SK-N-SH (cell line): ENCODE measurements around the gene BCAS3. TPM values are rescaled to one million over a fixed set of nuclear protein-coding genes. Genes with fewer than 3 reads are reported as not detected.
A peak's percentile ranks its signal among the peaks of the same experiment; 100 is the strongest.

Experiments
- CTCF ChIA-PET: fragments of 300-600, 350-600 bp; formaldehyde crosslinking; extraction: SDS; loops from one replicate; lab custom pipeline; 2021; lab: Yijun Ruan, JAX
- POLR2A ChIA-PET: fragments of 350-600 bp; sonication (Branson Sonifier 250); formaldehyde crosslinking; extraction: SDS; loops from one replicate; lab custom pipeline; 2020; ENCODE audit warnings: antibody characterized with exemption, inconsistent platforms; lab: Yijun Ruan, JAX
- DNase-seq: peaks from one replicate; pipeline ENCODE4 v3.0.0; 2012
- H2AFZ ChIP-seq: fragments of 200-600 bp; sonication (generic); 2 replicates; pipeline ENCODE4 v1.8.1; 2016; ENCODE audit warnings: antibody characterized with exemption, mild to moderate bottlenecking, low read depth
- H3F3A ChIP-seq: fragments of 200-600 bp; sonication (generic); replicated peaks from 2 replicates; pipeline ENCODE3; 2016; ENCODE audit warnings: antibody characterized with exemption, mild to moderate bottlenecking; ENCODE audit not compliant: insufficient read depth
- H3K27ac ChIP-seq, 2 experiments: fragments of 200-500 bp in 1 of 2; fragments of 200-600 bp in 1 of 2; sonication (Bioruptor generic) in 1 of 2; sonication (generic), shearing (Covaris generic) in 1 of 2; 2 replicates each; pipeline versions ENCODE4 v1.5.1 to v1.6.1; 2014 to 2016; ENCODE audit warnings: low read depth in 2 of 2, inconsistent platforms in 1 of 2, low read length in 1 of 2, mild to moderate bottlenecking in 1 of 2, mixed read lengths in 1 of 2
- H3K27me3 ChIP-seq: fragments of 200-600 bp; sonication (generic), shearing (Covaris generic); 2 replicates; pipeline ENCODE4 v1.6.1; 2016; ENCODE audit warnings: mixed run types; ENCODE audit not compliant: insufficient read depth
- H3K36me3 ChIP-seq, 2 experiments: fragments of 200-500 bp in 1 of 2; fragments of 200-600 bp in 1 of 2; sonication (Bioruptor generic) in 1 of 2; sonication (generic) in 1 of 2; replicated peaks in 1 of 2; 2 replicates each; pipeline versions ENCODE3 to v1.5.1; 2014 to 2016; ENCODE audit warnings: low read length in 1 of 2, mild to moderate bottlenecking in 1 of 2; ENCODE audit not compliant: insufficient read depth in 2 of 2, control insufficient read depth in 1 of 2
- H3K4me1 ChIP-seq, 2 experiments: fragments of 200-500 bp in 1 of 2; fragments of 200-600 bp in 1 of 2; sonication (Bioruptor generic) in 1 of 2; sonication (generic), shearing (Covaris generic) in 1 of 2; 2 replicates each; pipeline versions ENCODE4 v1.5.1 to v1.6.1; 2014 to 2016; ENCODE audit warnings: low read depth in 1 of 2, low read length in 1 of 2, mixed run types in 1 of 2; ENCODE audit not compliant: insufficient read depth in 2 of 2, control insufficient read depth in 1 of 2
- H3K4me2 ChIP-seq: fragments of 200-600 bp; sonication (generic), shearing (Covaris generic); 2 replicates; pipeline ENCODE4 v1.6.1; 2017; ENCODE audit warnings: mixed run types
- H3K4me3 ChIP-seq, 2 experiments: fragments of 200-500 bp in 1 of 2; fragments of 200-600 bp in 1 of 2; sonication (Bioruptor generic) in 1 of 2; sonication (generic), shearing (Covaris generic) in 1 of 2; 2 replicates each; pipeline versions ENCODE4 v1.5.1 to v1.8.1; 2014 to 2016; ENCODE audit warnings: low read depth in 2 of 2, inconsistent platforms in 1 of 2, low read length in 1 of 2, mild to moderate bottlenecking in 1 of 2, mixed read lengths in 1 of 2, moderate library complexity in 1 of 2
- H3K79me2 ChIP-seq: fragments of 200-600 bp; sonication (generic); 2 replicates; pipeline ENCODE4 v1.8.1; 2017; ENCODE audit warnings: mild to moderate bottlenecking; ENCODE audit not compliant: insufficient read depth
- H3K9ac ChIP-seq: fragments of 200-600 bp; sonication (generic); 2 replicates; pipeline ENCODE4 v1.6.1; 2017; ENCODE audit warnings: mixed run types
- H3K9me2 ChIP-seq: fragments of 200-600 bp; sonication (generic); 2 replicates; pipeline ENCODE4 v1.6.1; 2017; ENCODE audit warnings: mixed run types
- H3K9me3 ChIP-seq: fragments of 200-600 bp; sonication (generic); 2 replicates; pipeline ENCODE4 v1.6.1; 2017; ENCODE audit warnings: mixed run types, mild to moderate bottlenecking, moderate library complexity
- H4K20me1 ChIP-seq: fragments of 200-600 bp; sonication (generic); 2 replicates; pipeline ENCODE4 v1.6.1; 2017; ENCODE audit warnings: mild to moderate bottlenecking, mixed run types; ENCODE audit not compliant: insufficient read depth
- CHD2 ChIP-seq: fragments of 150-350 bp; IDR thresholded peaks from 2 replicates; pipeline ENCODE4 v1.6.1; 2018; ENCODE audit warnings: low read length; ENCODE audit not compliant: partially characterized antibody
- ELF1 ChIP-seq: IDR thresholded peaks from 2 replicates; pipeline ENCODE4 v1.4.0; 2012
- EP300 ChIP-seq, 2 experiments: IDR thresholded peaks; 2 replicates each; pipeline versions ENCODE4 v1.4.0 to v1.6.1; 2012; ENCODE audit warnings: borderline replicate concordance in 1 of 2, low read depth in 1 of 2, low read length in 1 of 2
- EZH2phosphoT487 ChIP-seq: fragments of 200-600 bp; sonication (generic); IDR thresholded peaks from 2 replicates; pipeline ENCODE4 v1.6.1; 2017; ENCODE audit warnings: low read depth, mixed run types, mild to moderate bottlenecking, antibody characterized with exemption, moderate library complexity, borderline replicate concordance
- FOSL2 ChIP-seq: IDR thresholded peaks from 2 replicates; pipeline ENCODE4 v1.4.0; 2012; ENCODE audit warnings: low read depth, mild to moderate bottlenecking, moderate library complexity, borderline replicate concordance
- FOXJ3 ChIP-seq: sonication (generic); formaldehyde crosslinking; IDR thresholded peaks from 2 replicates; pipeline ENCODE4 v1.5.1; 2020; ENCODE audit warnings: mild to moderate bottlenecking, missing genetic modification reagents
- FOXM1 ChIP-seq: IDR thresholded peaks from 2 replicates; pipeline ENCODE4 v1.4.0; 2012; ENCODE audit warnings: low read depth, mild to moderate bottlenecking
- GABPA ChIP-seq: IDR thresholded peaks from 2 replicates; pipeline ENCODE4 v1.4.0; 2012; ENCODE audit warnings: low read depth, mild to moderate bottlenecking
- GATA2 ChIP-seq: sonication (generic); formaldehyde crosslinking; IDR thresholded peaks from 2 replicates; pipeline ENCODE4 v1.5.0; 2020; ENCODE audit warnings: mild to moderate bottlenecking, missing genetic modification reagents
- JUND ChIP-seq: IDR thresholded peaks from 2 replicates; pipeline ENCODE4 v1.4.0; 2012
- MAX ChIP-seq: IDR thresholded peaks from 2 replicates; pipeline ENCODE4 v1.4.0; 2012; ENCODE audit warnings: low read depth
- MEF2A ChIP-seq: IDR thresholded peaks from 2 replicates; pipeline ENCODE4 v1.4.0; 2012; ENCODE audit warnings: low read depth, borderline replicate concordance
- NFIC ChIP-seq: IDR thresholded peaks from 2 replicates; pipeline ENCODE4 v1.4.0; 2012; ENCODE audit warnings: borderline replicate concordance
- POLR2AphosphoS5 ChIP-seq: IDR thresholded peaks from 2 replicates; pipeline ENCODE4 v1.6.1; 2012; ENCODE audit warnings: low read depth, low read length
- RAD21 ChIP-seq: IDR thresholded peaks from 2 replicates; pipeline ENCODE4 v1.6.1; 2012; ENCODE audit warnings: mild to moderate bottlenecking, low read length
- RCOR1 ChIP-seq: fragments of 150-350 bp; IDR thresholded peaks from 2 replicates; pipeline ENCODE4 v1.6.1; 2017; ENCODE audit warnings: antibody characterized with exemption, low read length
- REST ChIP-seq: IDR thresholded peaks from 2 replicates; pipeline ENCODE4 v1.6.1; 2012; ENCODE audit warnings: mild to moderate bottlenecking, low read depth, low read length, moderate library complexity
- RFX5 ChIP-seq: IDR thresholded peaks from 2 replicates; pipeline ENCODE4 v1.6.1; 2012; ENCODE audit warnings: mild to moderate bottlenecking, improper control_type of control experiment, low read length
- RXRA ChIP-seq: IDR thresholded peaks from 2 replicates; pipeline ENCODE4 v1.4.0; 2012; ENCODE audit warnings: low read depth, mild to moderate bottlenecking, borderline replicate concordance
- SIN3A ChIP-seq: IDR thresholded peaks from 2 replicates; pipeline ENCODE4 v1.6.1; 2012; ENCODE audit warnings: low read depth, mild to moderate bottlenecking, low read length, moderate library complexity, borderline replicate concordance
- SMC3 ChIP-seq: IDR thresholded peaks from 2 replicates; pipeline ENCODE4 v1.6.1; 2012; ENCODE audit warnings: low read depth, low read length, improper control_type of control experiment
- TAF1 ChIP-seq: IDR thresholded peaks from 2 replicates; pipeline ENCODE4 v1.6.1; 2012; ENCODE audit warnings: low read depth, mild to moderate bottlenecking, low read length, moderate library complexity, borderline replicate concordance
- YY1 ChIP-seq: IDR thresholded peaks from 2 replicates; pipeline ENCODE4 v1.4.0; 2012; ENCODE audit warnings: low read depth, mild to moderate bottlenecking
- ZBTB33 ChIP-seq: IDR thresholded peaks from 2 replicates; pipeline ENCODE4 v1.4.0; 2012; ENCODE audit warnings: low read depth, borderline replicate concordance
- WGBS: methylation state at CpG from one replicate; pipeline ENCODE4 v1.1.6; 2017; ENCODE audit warnings: low lambda C conversion rate; 5-methylcytosine and 5-hydroxymethylcytosine counted together
- polyA plus RNA-seq, 3 experiments: library from polyadenylated mRNA; depleted of rRNA; stranded (reverse); fragments of >200 nt; gene quantifications; 2 replicates each; pipeline ENCODE4 v1.2.3, GENCODE V29; 2012
- TF ChIP-seq, protein P1 (sequence below): fragments of 150-350 bp; IDR thresholded peaks from 2 replicates; pipeline ENCODE4 v1.6.1; 2016; ENCODE audit warnings: mild to moderate bottlenecking, low read depth, low read length
- TF ChIP-seq, protein P2 (sequence below): IDR thresholded peaks from 2 replicates; pipeline ENCODE4; 2012

BCAS3 gene
- polyA plus RNA-seq, 1 of the 3 experiments (the other 2 are of a cell fraction): 5.9 TPM

GRCh38 chr17:61380836-61381525 is 703.3 kb downstream of the BCAS3 start:
- CTCF ChIA-PET: interaction anchor here (0.7 to 9.4 kb wide), 18 partner anchors 9 to 660 kb away, joined by 3 to 133 read pairs (median 4); partner anchors contain the start of gene TBX2
- Histone ChIP-seq H3K36me3 (no peaks in the 10 kb centered on the region), H4K20me1 (no peaks in the 10 kb centered on the region), H3K4me3 (peak overlapping the region in 1 of 2 experiments; percentile 15; a peak in 1 of 4 replicates), H3K79me2 (no peaks in the 10 kb centered on the region), H2AFZ (no peak overlapping the region), H3K9me3 (no peaks in the 10 kb centered on the region), H3K4me2 (no peak overlapping the region), H3K9me2 (no peaks in the 10 kb centered on the region), H3K27me3 (no peaks in the 10 kb centered on the region), H3F3A (no peaks in the 10 kb centered on the region), H3K27ac (peak overlapping the region; percentile 6 to 98; a peak in 3 of 4 replicates), H3K4me1 (peaks cover 0 to 72% of the 10 kb centered on the region in 2 experiments; a peak in 3 of 4 replicates), H3K9ac (no peak overlapping the region)
- POLR2A ChIA-PET: interaction anchor here (0.6 to 7.5 kb wide), 9 partner anchors 16 to 1973 kb away, joined by 3 to 105 read pairs (median 6); partner anchors contain the start of gene TBX2
- DNase-seq: peak; percentile 77
- 59% methylated on average over 18 of the region's 18 CpGs for WGBS
- TF ChIP-seq RAD21 (peak; percentile 47), NFIC (no peak), SIN3A (no peak), FOXJ3 (CRISPR knock-in tag) (peak; percentile 99), FOXM1 (no peak), EZH2phosphoT487 (no peak), RXRA (no peak), RFX5 (no peak), RCOR1 (peak; percentile 99), MAX (no peak), GABPA (no peak), ELF1 (no peak), REST (no peak), TAF1 (no peak), CHD2 (peak; percentile 92), FOSL2 (no peak), SMC3 (0 out of 2 replicates have a peak, but pooled peaks have one; percentile 7), GATA2 (CRISPR knock-in tag) (peak; percentile 77), MEF2A (0 out of 2 replicates have a peak, but pooled peaks have one; percentile 13), YY1 (no peak), POLR2AphosphoS5 (peak; percentile 61), ZBTB33 (no peak), JUND (no peak), EP300 (IDR thresholded peaks at IDR 0.05; ENCODE audit: borderline replicate concordance in 1 of 2, low read depth in 1 of 2, low read length in 1 of 2) (peak; percentile 29 to 99; a peak in 3 of 4 replicates)
- TF ChIP-seq, protein P1, sequence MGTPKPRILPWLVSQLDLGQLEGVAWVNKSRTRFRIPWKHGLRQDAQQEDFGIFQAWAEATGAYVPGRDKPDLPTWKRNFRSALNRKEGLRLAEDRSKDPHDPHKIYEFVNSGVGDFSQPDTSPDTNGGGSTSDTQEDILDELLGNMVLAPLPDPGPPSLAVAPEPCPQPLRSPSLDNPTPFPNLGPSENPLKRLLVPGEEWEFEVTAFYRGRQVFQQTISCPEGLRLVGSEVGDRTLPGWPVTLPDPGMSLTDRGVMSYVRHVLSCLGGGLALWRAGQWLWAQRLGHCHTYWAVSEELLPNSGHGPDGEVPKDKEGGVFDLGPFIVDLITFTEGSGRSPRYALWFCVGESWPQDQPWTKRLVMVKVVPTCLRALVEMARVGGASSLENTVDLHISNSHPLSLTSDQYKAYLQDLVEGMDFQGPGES: 0 out of 2 replicates have a peak, but pooled peaks have one; percentile 3
- TF ChIP-seq, protein P2, sequence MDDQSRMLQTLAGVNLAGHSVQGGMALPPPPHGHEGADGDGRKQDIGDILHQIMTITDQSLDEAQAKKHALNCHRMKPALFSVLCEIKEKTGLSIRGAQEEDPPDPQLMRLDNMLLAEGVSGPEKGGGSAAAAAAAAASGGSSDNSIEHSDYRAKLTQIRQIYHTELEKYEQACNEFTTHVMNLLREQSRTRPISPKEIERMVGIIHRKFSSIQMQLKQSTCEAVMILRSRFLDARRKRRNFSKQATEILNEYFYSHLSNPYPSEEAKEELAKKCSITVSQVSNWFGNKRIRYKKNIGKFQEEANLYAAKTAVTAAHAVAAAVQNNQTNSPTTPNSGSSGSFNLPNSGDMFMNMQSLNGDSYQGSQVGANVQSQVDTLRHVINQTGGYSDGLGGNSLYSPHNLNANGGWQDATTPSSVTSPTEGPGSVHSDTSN: no peak
